ENCODE data around the gene PROZ.

Gene PROZ

GRCh38 chr13:113140677-113141600 lies 17.5 kb upstream of the PROZ start:
- DNase-seq (ENCODE audit: extremely low read depth, low read depth): no peak
- no peak for TF ChIP-seq CTCF (IDR thresholded peaks at IDR 0.05; ENCODE audit: low read depth, low read length)

GRCh38 chr13:113141601-113141970 lies 16.9 kb upstream of the PROZ start:
- no peak for DNase-seq (ENCODE audit: extremely low read depth, low read depth)
- TF ChIP-seq CTCF (IDR thresholded peaks at IDR 0.05; ENCODE audit: low read depth, low read length): no peak

- DNase-seq (ENCODE audit: extremely low read depth, low read depth): no peak
- TF ChIP-seq CTCF (IDR thresholded peaks at IDR 0.05; ENCODE audit: low read depth, low read length): no peak
These were observed 15.6 kb upstream of the PROZ start for GRCh38 chr13:113142876-113143275.

GRCh38 chr13:113143466-113144254 lies 14.8 kb upstream of the PROZ start:
- TF ChIP-seq CTCF (IDR thresholded peaks at IDR 0.05; ENCODE audit: low read depth, low read length): no peak
- no peak for DNase-seq (ENCODE audit: extremely low read depth, low read depth)

- DNase-seq (ENCODE audit: extremely low read depth, low read depth): no peak
- no peak for TF ChIP-seq CTCF (IDR thresholded peaks at IDR 0.05; ENCODE audit: low read depth, low read length)
These were observed 14.2 kb upstream of the PROZ start for GRCh38 chr13:113144255-113144629.

- TF ChIP-seq CTCF (IDR thresholded peaks at IDR 0.05; ENCODE audit: low read depth, low read length): no peak
- no peak for DNase-seq (ENCODE audit: extremely low read depth, low read depth)
These were observed 13.0 kb upstream of the PROZ start for GRCh38 chr13:113145496-113145895.
